GM06990 (cell line): ENCODE measurements around the gene LRMDA.

Source experiments
- DNase-seq: peaks from one replicate; pipeline ENCODE4 v3.0.0-alpha.2; 2011; ENCODE audit not compliant: insufficient read length; ENCODE audit errors: extremely low read depth
- H3K27me3 ChIP-seq: replicated peaks from 2 replicates; pipeline ENCODE4 v1.6.0; 2011; ENCODE audit warnings: low read length; ENCODE audit not compliant: control insufficient read depth, insufficient read depth
- H3K36me3 ChIP-seq: 2 replicates; pipeline ENCODE4 v1.5.1; 2011; ENCODE audit warnings: low read length; ENCODE audit not compliant: control insufficient read depth, insufficient read depth
- H3K4me3 ChIP-seq: replicated peaks from 2 replicates; pipeline ENCODE4 v1.5.1; 2011; ENCODE audit warnings: low read depth, mild to moderate bottlenecking, control low read depth, low read length
- CTCF ChIP-seq: IDR thresholded peaks from 2 replicates; pipeline ENCODE4 v1.5.1; 2011; ENCODE audit warnings: low read length, control low read depth, mild to moderate bottlenecking, inconsistent platforms; ENCODE audit not compliant: insufficient read depth, poor library complexity, severe bottlenecking

LRMDA gene

GRCh38 chr10:75606203-75606779 is 174.9 kb downstream of the LRMDA start:
- no peak overlapping the region for H3K4me3 ChIP-seq
- H3K36me3 ChIP-seq, result no peaks in the 10 kb centered on the region
- H3K27me3 ChIP-seq, result no peaks in the 10 kb centered on the region
- DNase-seq, result peak; percentile 15
- TF ChIP-seq CTCF, result no peak

DNA sequence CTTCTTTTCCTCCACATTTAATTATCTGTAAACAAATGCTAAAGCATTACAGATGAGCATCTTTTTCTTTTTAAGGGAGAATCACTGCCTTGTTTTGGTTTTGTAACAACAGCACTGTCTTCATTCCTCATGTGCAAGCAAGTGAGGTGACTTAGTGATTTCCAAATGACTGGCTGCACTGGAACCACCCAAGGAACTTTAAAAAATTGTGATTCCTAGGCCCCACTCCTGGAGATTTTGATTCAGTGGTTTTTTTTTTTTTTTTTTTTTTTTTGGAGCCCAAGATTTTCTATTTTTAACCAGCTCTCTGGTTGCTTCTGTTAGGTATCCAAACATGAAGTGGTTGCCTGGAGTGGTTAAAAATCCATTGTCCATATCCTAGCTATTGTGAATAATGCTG is 176.2 kb downstream of the LRMDA start:
- no peak overlapping the region for H3K4me3 ChIP-seq
- DNase-seq, result no peak
- no peaks in the 10 kb centered on the region for H3K36me3 ChIP-seq
- no peak for TF ChIP-seq CTCF
- no peaks in the 10 kb centered on the region for H3K27me3 ChIP-seq

DNA sequence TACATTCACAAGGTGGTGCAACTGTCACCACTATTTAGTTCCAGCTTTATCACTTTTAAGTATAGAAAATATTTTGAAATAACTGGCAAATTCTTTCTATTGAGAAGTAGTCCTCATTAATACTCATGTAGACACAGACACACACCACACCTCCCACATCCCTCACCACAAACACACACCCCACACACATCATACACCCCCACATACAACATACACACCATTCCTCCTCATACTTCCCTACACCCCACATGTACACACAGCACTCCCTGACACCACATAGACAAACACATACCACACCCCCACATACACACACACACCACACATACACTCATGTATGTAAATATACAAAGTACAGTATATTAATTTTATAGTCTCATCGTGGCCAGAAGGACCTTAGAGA is 178.8 kb downstream of the LRMDA start:
- DNase-seq, result no peak
- no peak for TF ChIP-seq CTCF
- no peaks in the 10 kb centered on the region for H3K36me3 ChIP-seq

GRCh38 chr10:75611172-75611992 is 180.0 kb downstream of the LRMDA start:
- no peak for TF ChIP-seq CTCF
- no peaks in the 10 kb centered on the region for H3K36me3 ChIP-seq
- no peak for DNase-seq
- no peaks in the 10 kb centered on the region for H3K27me3 ChIP-seq
- no peak overlapping the region for H3K4me3 ChIP-seq

More for the DNA sequence above, 178.8 kb downstream of the LRMDA start:
- Histone ChIP-seq H3K4me3 (no peak overlapping the region), H3K27me3 (no peaks in the 10 kb centered on the region)

- no peak for TF ChIP-seq CTCF
- no peak for DNase-seq
- no peak overlapping the region for H3K4me3 ChIP-seq
- H3K27me3 ChIP-seq, result no peaks in the 10 kb centered on the region
- H3K36me3 ChIP-seq, result no peaks in the 10 kb centered on the region
These were observed 180.6 kb downstream of the LRMDA start for GRCh38 chr10:75611993-75612372.
